HFF-Myc (cell line): Measurements from ENCODE around the gene KIRREL3.

Source experiments
- DNase-seq: peaks from one replicate; pipeline ENCODE4 v3.0.0-alpha.2; 2011; ENCODE audit warnings: low read depth; ENCODE audit errors: extremely low read depth
- H3K4me3 ChIP-seq: replicated peaks from 2 replicates; pipeline ENCODE4 v1.5.1; 2011; ENCODE audit warnings: low read depth, mild to moderate bottlenecking, control low read depth, low read length
- CTCF ChIP-seq: IDR thresholded peaks from 2 replicates; pipeline ENCODE4 v1.5.1; 2012; ENCODE audit warnings: mild to moderate bottlenecking, low read depth, low read length, control low read depth; ENCODE audit errors: missing control alignments

Gene KIRREL3

DNA sequence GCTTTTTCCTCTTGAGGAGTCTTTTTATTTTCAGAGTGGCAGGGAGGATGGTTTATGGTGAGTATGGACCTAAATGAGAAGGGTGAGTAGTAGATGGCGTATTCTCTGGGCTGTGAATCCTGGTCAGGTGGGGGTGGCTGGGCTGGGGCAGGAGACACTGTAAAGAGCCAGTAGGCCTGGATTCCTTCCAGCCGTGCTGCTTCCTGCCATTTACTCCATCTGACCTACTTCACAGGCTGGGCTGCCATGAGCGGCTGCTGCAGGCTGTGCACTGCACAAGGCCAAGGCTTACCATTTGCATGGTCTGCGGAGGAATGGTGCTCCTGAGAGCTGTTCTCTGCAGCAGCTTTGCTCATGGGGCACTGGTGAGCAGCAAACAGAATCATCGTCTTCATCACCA is 297.6 kb downstream of the KIRREL3 start:
- DNase-seq, result no peak
- no peak overlapping the region for H3K4me3 ChIP-seq
- TF ChIP-seq CTCF, result no peak

- no peak for DNase-seq
- no peak for TF ChIP-seq CTCF
- no peak overlapping the region for H3K4me3 ChIP-seq
These were observed 298.3 kb downstream of the KIRREL3 start for GRCh38 chr11:126702165-126702720.

DNA sequence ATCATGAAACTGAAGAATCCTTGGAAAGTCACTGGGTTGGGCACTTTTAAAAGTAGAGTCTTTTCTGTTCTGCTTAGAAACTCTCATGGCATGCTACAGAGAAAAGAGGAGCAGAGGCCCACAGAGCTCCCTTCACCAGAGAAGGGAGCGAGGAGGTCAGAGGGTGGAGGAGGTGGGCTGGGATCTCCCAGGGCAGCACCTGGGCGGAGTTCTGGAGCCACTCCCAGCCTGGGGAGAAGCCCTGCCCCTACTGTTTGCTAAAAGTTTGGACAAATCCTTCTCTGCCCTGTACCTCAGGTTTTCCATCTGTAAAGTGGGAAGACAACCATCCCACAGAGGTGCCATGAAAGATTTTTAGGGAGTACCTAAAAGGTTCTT is 299.1 kb downstream of the KIRREL3 start:
- DNase-seq, result no peak
- no peak overlapping the region for H3K4me3 ChIP-seq
- no peak for TF ChIP-seq CTCF

DNA sequence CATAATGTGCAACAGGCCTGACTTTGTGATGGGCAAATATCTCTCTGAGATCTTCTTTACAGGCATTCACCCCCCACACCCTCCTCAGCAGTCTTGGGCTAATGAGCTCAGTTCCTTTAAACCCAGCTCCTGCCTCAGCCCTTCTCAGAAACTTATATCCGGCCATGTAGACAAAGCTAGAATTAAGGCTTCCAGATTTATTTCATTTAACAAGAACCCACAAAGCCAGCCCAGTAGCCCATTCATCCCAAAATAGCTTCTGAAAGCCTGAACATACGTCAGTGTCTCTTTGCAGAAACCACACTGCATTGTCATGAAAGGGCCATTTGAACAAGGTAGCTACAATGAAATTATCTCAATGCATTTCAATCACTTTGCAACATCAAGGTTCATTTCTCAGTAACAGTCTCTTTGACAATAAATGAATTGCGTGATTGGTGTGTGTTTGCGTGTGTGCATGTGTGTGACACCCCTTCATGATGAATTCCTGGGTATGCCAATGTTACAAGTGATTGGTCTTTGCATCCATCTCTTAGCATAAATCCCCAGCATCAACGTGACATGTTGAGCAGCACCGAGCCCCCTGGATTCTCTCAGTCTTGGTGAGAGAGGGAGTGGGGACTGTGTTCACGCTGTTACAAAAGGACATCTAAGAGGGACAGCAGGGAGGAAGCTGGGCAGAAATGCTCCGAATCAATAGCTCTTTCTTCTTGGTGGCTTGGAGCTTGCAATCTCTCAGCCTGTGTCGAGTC is 299.6 kb downstream of the KIRREL3 start:
- no peak overlapping the region for H3K4me3 ChIP-seq
- DNase-seq, result no peak
- TF ChIP-seq CTCF, result no peak

DNA sequence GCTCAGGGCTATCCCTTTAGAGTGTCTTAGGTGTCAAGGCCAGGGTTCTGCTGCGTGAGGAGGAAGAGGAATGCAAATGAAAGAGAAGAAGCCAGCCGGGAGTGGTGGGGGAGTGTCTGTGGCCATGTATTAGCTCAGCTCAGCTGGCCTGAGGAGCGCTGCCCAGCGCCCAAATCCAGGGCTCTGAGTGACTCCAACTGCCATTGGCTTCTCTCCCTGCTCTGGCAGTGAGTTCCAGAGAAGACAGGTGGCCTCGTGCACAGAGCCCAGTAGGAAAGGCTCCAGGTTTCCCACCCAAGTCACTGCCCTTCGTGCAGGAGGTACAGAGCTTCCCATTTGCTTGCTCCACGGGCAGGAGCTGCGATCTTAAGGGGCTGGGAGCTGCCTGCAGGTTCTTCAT is 302.0 kb downstream of the KIRREL3 start:
- TF ChIP-seq CTCF, result no peak
- no peak for DNase-seq

DNA sequence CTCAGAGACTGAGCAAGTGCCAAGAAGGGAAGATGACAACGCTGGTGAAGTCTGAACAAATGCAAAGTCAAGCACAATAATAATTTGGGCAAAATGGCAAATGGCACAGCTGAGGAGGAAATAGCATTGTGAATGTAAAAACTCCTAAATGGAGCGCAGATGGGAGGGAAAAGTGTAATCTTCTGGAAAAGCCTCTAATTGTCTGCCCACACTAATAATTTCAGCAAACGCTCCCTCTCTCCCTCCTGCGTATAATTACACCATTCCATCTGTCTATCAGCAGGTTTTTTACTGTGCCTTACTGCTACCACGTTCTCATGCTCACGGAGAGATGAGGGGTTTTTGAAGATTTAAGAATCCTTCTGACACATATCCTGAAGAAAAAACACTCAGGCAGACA is 302.6 kb downstream of the KIRREL3 start:
- no peak for TF ChIP-seq CTCF
- DNase-seq, result no peak
- no peak overlapping the region for H3K4me3 ChIP-seq

More for the DNA sequence above, 302.0 kb downstream of the KIRREL3 start:
- H3K4me3 ChIP-seq, result no peak overlapping the region
